Skeletal muscle cell (primary cell): ENCODE results near the gene CBY1.

Source experiments
- DNase-seq: peaks from one replicate; pipeline ENCODE4 v3.0.0-alpha.2; 2010; ENCODE audit warnings: low read depth
- H3K4me3 ChIP-seq: 2 replicates; pipeline ENCODE4 v1.5.1; 2011; ENCODE audit warnings: low read depth, mild to moderate bottlenecking, control low read depth, low read length, moderate library complexity

CBY1 gene

GRCh38 chr22:38716826-38717225 is 60.4 kb downstream of the CBY1 start:
- no peak overlapping the region for H3K4me3 ChIP-seq
- DNase-seq, result no peak

DNA sequence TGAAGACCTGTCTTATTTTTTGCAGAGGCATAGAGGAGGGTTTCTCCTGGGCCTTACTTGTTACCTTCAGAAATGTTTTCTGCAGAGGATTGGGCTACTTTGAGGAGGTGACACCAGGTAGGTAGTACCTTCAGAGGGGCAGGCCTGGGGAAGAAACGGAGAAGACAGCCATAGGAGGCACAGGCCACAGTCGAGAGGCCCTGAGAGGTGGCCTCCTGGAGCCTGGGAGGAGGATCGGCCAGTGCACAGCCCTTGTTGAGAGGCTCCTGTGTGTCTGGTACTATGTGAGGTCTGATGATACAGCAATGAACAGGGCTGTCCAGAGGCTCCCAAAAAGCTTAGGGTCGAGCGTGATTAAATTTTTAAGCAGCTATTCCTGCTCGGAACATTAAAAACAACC is 60.8 kb downstream of the CBY1 start:
- no peak overlapping the region for H3K4me3 ChIP-seq
- no peak for DNase-seq

DNA sequence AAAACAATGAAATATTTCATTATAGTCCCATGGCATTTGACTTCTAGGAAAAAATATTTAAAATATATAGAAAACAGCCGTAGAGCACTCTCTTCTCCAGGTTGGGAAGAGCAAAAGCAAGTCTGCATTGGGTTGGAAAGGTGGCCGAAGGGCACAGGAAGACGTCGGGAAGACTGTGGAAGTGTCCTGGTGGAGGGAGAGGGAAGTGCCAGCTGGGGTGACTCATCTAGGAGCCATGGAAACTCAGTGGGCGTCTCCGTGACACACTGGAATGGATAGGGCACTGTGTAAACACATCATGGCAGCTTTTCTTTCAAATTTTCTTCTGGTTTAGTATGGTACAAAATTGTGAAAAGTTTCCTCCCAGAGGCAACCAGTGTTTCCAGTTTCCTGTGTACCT is 62.0 kb downstream of the CBY1 start:
- no peak for DNase-seq
- no peak overlapping the region for H3K4me3 ChIP-seq

- no peak for DNase-seq
Measured at GRCh38 chr22:38719196-38719595, 62.8 kb downstream of the CBY1 start.

GRCh38 chr22:38720350-38720749 is 63.9 kb downstream of the CBY1 start:
- no peak for DNase-seq
- no peak overlapping the region for H3K4me3 ChIP-seq

More at GRCh38 chr22:38719196-38719595, 62.8 kb downstream of the CBY1 start:
- H3K4me3 ChIP-seq, result no peak overlapping the region

DNA sequence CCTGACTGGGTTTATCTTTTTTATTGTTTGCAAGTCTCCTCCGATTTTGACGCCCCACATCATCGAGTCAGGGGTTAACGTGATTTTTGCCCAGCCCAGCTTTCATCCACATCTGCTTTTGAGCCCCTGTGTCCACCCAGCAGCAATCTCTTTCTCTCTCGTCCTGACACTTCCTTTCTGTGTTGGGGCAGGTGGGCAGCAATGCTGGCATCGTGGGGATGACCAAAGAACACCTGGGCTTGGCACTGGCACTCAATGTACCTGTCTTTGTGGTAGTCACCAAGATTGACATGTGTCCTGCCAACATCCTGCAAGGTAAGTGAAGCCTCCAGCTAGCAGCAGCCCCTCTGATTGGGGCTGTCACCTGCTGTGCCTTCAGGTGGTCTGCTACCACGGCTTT is 65.1 kb downstream of the CBY1 start:
- no peak for DNase-seq

More for the DNA sequence above, 65.1 kb downstream of the CBY1 start:
- no peak overlapping the region for H3K4me3 ChIP-seq
